ENCODE measurements around the gene BEGAIN. TPM values are rescaled to one million over a fixed set of nuclear protein-coding genes. Genes with fewer than 3 reads are reported as not detected.

Gene BEGAIN
- total and polyA plus RNA-seq, 2 experiments from 2014 or later: 1.4 to 2.5 TPM

- Histone ChIP-seq H3K4me3 (no peak overlapping the region), H3K79me2 (no peaks in the 10 kb centered on the region), H3K27ac (no peak overlapping the region), H3K27me3 (no peaks in the 10 kb centered on the region), H3K9me2 (replicated peaks; ENCODE audit: insufficient read depth) (no peaks in the 10 kb centered on the region), H3K9me3 (ENCODE audit: low read depth) (no peaks in the 10 kb centered on the region), H3K4me1 (ENCODE audit: insufficient read depth) (no peaks in the 10 kb centered on the region), H3K4me2 (no peak overlapping the region), H2AFZ (no peak overlapping the region), H4K20me1 (ENCODE audit: insufficient read depth, poor library complexity, severe bottlenecking) (no peaks in the 10 kb centered on the region), H3K36me3 (replicated peaks; ENCODE audit: insufficient read depth, low read depth) (no peaks in the 10 kb centered on the region)
- WGBS (ENCODE audit: low lambda C conversion rate, missing lambda C conversion rate): 93% methylated on average over 13 of the region's 14 CpGs
- TF ChIP-seq, protein P1, sequence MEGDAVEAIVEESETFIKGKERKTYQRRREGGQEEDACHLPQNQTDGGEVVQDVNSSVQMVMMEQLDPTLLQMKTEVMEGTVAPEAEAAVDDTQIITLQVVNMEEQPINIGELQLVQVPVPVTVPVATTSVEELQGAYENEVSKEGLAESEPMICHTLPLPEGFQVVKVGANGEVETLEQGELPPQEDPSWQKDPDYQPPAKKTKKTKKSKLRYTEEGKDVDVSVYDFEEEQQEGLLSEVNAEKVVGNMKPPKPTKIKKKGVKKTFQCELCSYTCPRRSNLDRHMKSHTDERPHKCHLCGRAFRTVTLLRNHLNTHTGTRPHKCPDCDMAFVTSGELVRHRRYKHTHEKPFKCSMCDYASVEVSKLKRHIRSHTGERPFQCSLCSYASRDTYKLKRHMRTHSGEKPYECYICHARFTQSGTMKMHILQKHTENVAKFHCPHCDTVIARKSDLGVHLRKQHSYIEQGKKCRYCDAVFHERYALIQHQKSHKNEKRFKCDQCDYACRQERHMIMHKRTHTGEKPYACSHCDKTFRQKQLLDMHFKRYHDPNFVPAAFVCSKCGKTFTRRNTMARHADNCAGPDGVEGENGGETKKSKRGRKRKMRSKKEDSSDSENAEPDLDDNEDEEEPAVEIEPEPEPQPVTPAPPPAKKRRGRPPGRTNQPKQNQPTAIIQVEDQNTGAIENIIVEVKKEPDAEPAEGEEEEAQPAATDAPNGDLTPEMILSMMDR (IDR thresholded peaks at IDR 0.05; ENCODE audit: poor library complexity): no peak
- TF ChIP-seq EZH2phosphoT487 (IDR thresholded peaks at IDR 0.05; ENCODE audit: low read depth, severe bottlenecking, unreplicated experiment) (no peak), EZH2 (IDR thresholded peaks at IDR 0.05; ENCODE audit: borderline replicate concordance) (no peak)
- DNase-seq (ENCODE audit: low spot score): no peak
Measured at GRCh38 chr14:100580316-100581227, 6.6 kb downstream of the BEGAIN start.

GRCh38 chr14:100578552-100578951 is 8.7 kb downstream of the BEGAIN start:
- Histone ChIP-seq H3K9me3 (ENCODE audit: low read depth) (no peaks in the 10 kb centered on the region), H3K4me2 (no peak overlapping the region), H3K27ac (no peak overlapping the region), H4K20me1 (ENCODE audit: insufficient read depth, poor library complexity, severe bottlenecking) (no peaks in the 10 kb centered on the region), H2AFZ (no peak overlapping the region), H3K4me3 (no peak overlapping the region), H3K9me2 (replicated peaks; ENCODE audit: insufficient read depth) (no peaks in the 10 kb centered on the region), H3K4me1 (ENCODE audit: insufficient read depth) (no peaks in the 10 kb centered on the region), H3K36me3 (replicated peaks; ENCODE audit: insufficient read depth, low read depth) (no peaks in the 10 kb centered on the region), H3K27me3 (peaks cover 2% of the 10 kb centered on the region), H3K79me2 (no peaks in the 10 kb centered on the region)
- no peak for TF ChIP-seq EZH2phosphoT487 (IDR thresholded peaks at IDR 0.05; ENCODE audit: low read depth, severe bottlenecking, unreplicated experiment)
- no peak for TF ChIP-seq EZH2 (IDR thresholded peaks at IDR 0.05; ENCODE audit: borderline replicate concordance)
- TF ChIP-seq, protein P1 (IDR thresholded peaks at IDR 0.05; ENCODE audit: poor library complexity): no peak
- 93% methylated on average over 4 of the region's 4 CpGs for WGBS (ENCODE audit: low lambda C conversion rate, missing lambda C conversion rate)
- DNase-seq (ENCODE audit: low spot score): no peak

- no peak for TF ChIP-seq EZH2 (IDR thresholded peaks at IDR 0.05; ENCODE audit: borderline replicate concordance)
- TF ChIP-seq, protein P1 (IDR thresholded peaks at IDR 0.05; ENCODE audit: poor library complexity): no peak
- no peak for TF ChIP-seq EZH2phosphoT487 (IDR thresholded peaks at IDR 0.05; ENCODE audit: low read depth, severe bottlenecking, unreplicated experiment)
- 91% methylated on average over 8 of the region's 8 CpGs for WGBS (ENCODE audit: low lambda C conversion rate, missing lambda C conversion rate)
Measured at GRCh38 chr14:100577986-100578431, 9.2 kb downstream of the BEGAIN start.

More at GRCh38 chr14:100577986-100578431, 9.2 kb downstream of the BEGAIN start:
- DNase-seq (ENCODE audit: low spot score): no peak
- H3K36me3 ChIP-seq (replicated peaks; ENCODE audit: insufficient read depth, low read depth): no peaks in the 10 kb centered on the region
- H3K79me2 ChIP-seq: no peaks in the 10 kb centered on the region
- no peaks in the 10 kb centered on the region for H3K4me1 ChIP-seq (ENCODE audit: insufficient read depth)
- no peak overlapping the region for H2AFZ ChIP-seq
- H3K9me3 ChIP-seq (ENCODE audit: low read depth): no peaks in the 10 kb centered on the region
- H4K20me1 ChIP-seq (ENCODE audit: insufficient read depth, poor library complexity, severe bottlenecking): no peaks in the 10 kb centered on the region
- H3K9me2 ChIP-seq (replicated peaks; ENCODE audit: insufficient read depth): no peaks in the 10 kb centered on the region
- H3K27ac ChIP-seq: no peak overlapping the region
- peaks cover 6% of the 10 kb centered on the region for H3K27me3 ChIP-seq
- H3K4me2 ChIP-seq: no peak overlapping the region
- no peak overlapping the region for H3K4me3 ChIP-seq

Data from hepatocyte (in vitro differentiated cells).